Ishikawa (cell line): ENCODE results near the gene APOBEC3C.
"Not testable (repeated sequence)": the region's sequence is repeated elsewhere in the genome, so short reads cannot be mapped to it uniquely, and the experiment has no call there.

Source experiments
- CEBPB ChIP-seq: IDR thresholded peaks from 2 replicates; pipeline ENCODE4 v1.6.1; 2012
- CREB1 ChIP-seq: IDR thresholded peaks from 2 replicates; pipeline ENCODE4 v1.6.1; 2012; ENCODE audit warnings: low read depth
- EGR1 ChIP-seq: IDR thresholded peaks from 2 replicates; pipeline ENCODE4 v1.6.1; 2012
- EP300 ChIP-seq: IDR thresholded peaks from 2 replicates; pipeline ENCODE4 v1.6.1; 2012; ENCODE audit warnings: borderline replicate concordance
- FOXM1 ChIP-seq: IDR thresholded peaks from 2 replicates; pipeline ENCODE4 v1.6.1; 2012; ENCODE audit warnings: low read depth, borderline replicate concordance
- NFIC ChIP-seq: IDR thresholded peaks from 2 replicates; pipeline ENCODE4 v1.6.1; 2012
- RAD21 ChIP-seq: IDR thresholded peaks from 2 replicates; pipeline ENCODE4 v1.6.1; 2012; ENCODE audit warnings: low read depth
- TAF1 ChIP-seq: IDR thresholded peaks from 2 replicates; pipeline ENCODE4 v1.6.1; 2012; ENCODE audit warnings: low read depth, mild to moderate bottlenecking
- TCF12 ChIP-seq: IDR thresholded peaks from 2 replicates; pipeline ENCODE4 v1.6.1; 2012; ENCODE audit warnings: low read depth
- TEAD4 ChIP-seq: IDR thresholded peaks from 2 replicates; pipeline ENCODE4 v1.6.1; 2012
- YY1 ChIP-seq: IDR thresholded peaks from 2 replicates; pipeline ENCODE4 v1.6.1; 2012; ENCODE audit warnings: low read depth
- ZBTB7A ChIP-seq: IDR thresholded peaks from 2 replicates; pipeline ENCODE4 v1.6.1; 2012; ENCODE audit warnings: low read depth
- TF ChIP-seq, protein P1 (sequence below): IDR thresholded peaks from 2 replicates; pipeline ENCODE4 v1.6.1; 2012
- TF ChIP-seq, protein P2 (sequence below): IDR thresholded peaks from 2 replicates; pipeline ENCODE4 v1.6.1; 2012
- TF ChIP-seq, protein P3 (sequence below): IDR thresholded peaks from 2 replicates; pipeline ENCODE4 v1.6.1; 2012; ENCODE audit warnings: low read depth, mild to moderate bottlenecking

APOBEC3C gene

DNA sequence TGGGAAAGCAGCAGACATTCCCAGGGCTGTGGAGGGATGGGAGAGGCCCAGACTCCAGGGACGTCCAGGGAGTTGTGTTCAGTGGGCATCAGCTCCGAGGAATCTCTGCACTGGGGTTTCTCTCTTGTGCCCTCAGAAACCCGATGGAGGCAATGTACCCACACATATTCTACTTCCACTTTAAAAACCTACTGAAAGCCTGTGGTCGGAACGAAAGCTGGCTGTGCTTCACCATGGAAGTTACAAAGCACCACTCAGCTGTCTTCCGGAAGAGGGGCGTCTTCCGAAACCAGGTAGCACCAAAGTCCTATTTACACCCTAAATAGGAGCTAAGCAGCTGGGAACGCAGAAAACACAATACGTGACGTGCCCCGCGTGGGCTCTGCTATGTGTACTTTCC lies 15.2 kb downstream of the APOBEC3C start:
- TF ChIP-seq TCF12 (no peak), ZBTB7A (no peak), EP300 (no peak), RAD21 (no peak), CEBPB (no peak), CREB1 (no peak), FOXM1 (no peak), NFIC (no peak), TEAD4 (no peak)
- TF ChIP-seq, protein P1, sequence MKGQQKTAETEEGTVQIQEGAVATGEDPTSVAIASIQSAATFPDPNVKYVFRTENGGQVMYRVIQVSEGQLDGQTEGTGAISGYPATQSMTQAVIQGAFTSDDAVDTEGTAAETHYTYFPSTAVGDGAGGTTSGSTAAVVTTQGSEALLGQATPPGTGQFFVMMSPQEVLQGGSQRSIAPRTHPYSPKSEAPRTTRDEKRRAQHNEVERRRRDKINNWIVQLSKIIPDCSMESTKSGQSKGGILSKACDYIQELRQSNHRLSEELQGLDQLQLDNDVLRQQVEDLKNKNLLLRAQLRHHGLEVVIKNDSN = no peak
- TF ChIP-seq, protein P2, sequence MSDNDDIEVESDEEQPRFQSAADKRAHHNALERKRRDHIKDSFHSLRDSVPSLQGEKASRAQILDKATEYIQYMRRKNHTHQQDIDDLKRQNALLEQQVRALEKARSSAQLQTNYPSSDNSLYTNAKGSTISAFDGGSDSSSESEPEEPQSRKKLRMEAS = no peak

DNA sequence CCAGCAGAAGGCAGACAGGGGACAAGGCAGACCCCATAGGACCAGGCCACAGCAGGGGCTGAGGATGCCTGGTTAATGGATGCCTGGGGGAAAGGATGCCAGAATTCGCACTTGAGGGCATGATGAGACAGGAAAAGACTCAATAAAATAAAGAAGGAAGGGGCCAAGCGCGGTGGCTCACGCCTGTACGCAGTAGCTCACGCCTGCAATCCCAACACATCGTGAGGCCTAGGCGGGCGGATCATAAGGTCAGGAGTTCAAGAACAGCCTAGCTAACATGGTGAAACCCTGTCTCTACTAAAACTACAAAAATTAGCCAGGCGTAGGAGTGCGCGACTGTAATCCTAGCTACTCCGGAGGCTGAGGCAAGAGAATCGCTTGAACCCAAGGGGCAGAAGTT lies 16.6 kb downstream of the APOBEC3C start:
- TF ChIP-seq YY1 = no peak
- TF ChIP-seq, protein P2 = no peak
- no peak for TF ChIP-seq CREB1
- TF ChIP-seq FOXM1 = no peak
- no peak for TF ChIP-seq TAF1
- TF ChIP-seq, protein P1 = no peak
- TF ChIP-seq RAD21 = no peak
- no peak for TF ChIP-seq NFIC
- TF ChIP-seq EGR1 = no peak
- TF ChIP-seq CEBPB = no peak
- TF ChIP-seq TCF12 = no peak

DNA sequence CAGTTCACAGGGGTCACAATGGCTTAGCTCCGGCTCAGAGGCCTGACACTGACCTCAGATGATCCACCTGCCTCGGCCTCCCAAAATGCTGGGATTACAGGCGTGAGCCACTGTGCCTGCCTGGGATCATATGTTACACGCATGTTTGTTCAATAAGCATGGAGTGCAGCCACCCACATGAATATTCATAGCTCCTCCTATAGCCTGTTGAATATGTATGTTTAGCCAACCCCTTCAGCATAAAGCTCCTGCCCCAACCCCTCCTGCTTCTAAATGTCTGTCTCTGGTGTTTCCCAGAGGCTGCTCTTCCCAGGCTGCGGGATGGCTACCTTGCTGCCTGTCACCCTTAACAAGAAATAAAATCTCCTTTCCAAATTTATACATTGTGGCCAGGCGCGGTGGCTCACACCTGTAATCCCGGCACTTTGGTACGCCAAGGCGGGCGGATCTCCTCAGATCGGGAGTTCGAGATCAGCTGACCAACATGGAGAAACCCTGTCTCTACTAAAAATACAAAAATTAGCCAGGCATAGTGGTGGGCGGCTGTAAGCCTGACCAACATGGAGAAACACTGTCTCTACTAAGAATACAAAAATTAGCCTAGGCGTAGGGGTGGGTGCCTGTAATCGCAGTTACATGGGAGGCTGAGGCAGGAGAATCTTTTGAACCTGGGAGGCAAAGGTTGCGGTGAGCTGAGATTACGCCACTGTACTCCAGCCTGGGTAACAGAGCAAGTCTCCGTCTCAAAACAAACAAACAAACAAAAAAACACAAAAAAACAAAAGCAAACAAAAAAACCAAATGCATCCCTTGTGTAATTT lies 25.5 kb downstream of the APOBEC3C start:
- TF ChIP-seq, protein P1 = no peak
- TF ChIP-seq RAD21 = no peak
- no peak for TF ChIP-seq CEBPB

DNA sequence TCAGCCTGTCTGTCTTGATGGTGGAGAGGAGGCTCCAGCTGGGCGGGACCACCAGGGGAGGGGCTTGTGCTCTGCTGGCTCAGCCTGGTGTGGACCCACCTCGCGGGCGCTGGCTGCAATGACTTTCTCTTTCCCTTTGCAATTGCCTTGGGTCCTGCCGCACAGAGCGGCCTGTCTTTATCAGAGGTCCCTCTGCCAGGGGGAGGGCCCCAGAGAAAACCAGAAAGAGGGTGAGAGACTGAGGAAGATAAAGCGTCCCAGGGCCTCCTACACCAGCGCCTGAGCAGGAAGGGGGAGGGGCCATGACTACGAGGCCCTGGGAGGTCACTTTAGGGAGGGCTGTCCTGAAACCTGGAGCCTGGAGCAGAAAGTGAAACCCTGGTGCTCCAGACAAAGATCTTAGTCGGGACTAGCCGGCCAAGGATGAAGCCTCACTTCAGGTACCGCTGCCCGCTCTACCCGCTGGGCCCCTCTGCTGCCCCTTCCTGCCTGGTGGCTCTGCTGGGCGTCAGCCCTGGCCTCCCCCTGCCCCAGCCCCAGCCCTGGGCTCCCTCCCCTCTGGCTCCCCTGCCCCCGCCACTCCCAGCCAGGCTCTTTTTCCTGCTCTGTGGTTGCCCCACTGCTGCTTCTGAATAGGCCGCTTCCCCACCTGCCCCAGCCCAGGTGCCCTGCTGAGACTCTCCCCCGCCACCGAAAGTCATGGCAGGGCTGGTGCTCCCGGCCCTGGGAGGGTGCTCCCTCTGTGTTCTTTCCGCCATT lies 26.7 kb downstream of the APOBEC3C start, which contains the start of gene APOBEC3F:
APOBEC3F (plus strand) TSS at position 327 of the 759 bp plus-strand sequence; CDS start at position 424, 97 bp downstream.
- TF ChIP-seq EP300, ZBTB7A, FOXM1: not testable (repeated sequence)

DNA sequence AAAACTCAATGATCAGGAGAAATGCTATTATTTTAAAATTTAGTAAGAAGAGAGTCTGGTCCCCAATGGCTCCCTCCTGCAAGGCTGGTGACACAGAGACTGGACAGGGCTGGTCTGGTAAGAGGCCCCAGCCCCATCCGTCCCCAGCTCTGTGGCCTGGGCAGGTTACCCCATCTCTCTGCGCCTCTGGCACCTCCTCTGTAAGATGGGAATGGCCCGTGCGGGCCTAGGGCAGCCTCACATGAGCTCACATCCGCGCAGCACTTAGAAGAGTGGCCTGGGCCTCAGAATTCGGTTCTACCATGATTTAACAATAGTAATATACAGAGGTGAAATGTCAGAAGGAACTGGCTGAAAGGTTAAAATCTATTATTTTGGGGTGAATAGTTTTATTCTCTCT lies 27.9 kb downstream of the APOBEC3C start:
- TF ChIP-seq EP300 = no peak
- no peak for TF ChIP-seq EGR1
- TF ChIP-seq, protein P1 = no peak
- no peak for TF ChIP-seq CEBPB
- TF ChIP-seq FOXM1 = no peak
- no peak for TF ChIP-seq ZBTB7A
- TF ChIP-seq TCF12 = no peak
- no peak for TF ChIP-seq TEAD4
- TF ChIP-seq RAD21 = no peak
- no peak for TF ChIP-seq CREB1

DNA sequence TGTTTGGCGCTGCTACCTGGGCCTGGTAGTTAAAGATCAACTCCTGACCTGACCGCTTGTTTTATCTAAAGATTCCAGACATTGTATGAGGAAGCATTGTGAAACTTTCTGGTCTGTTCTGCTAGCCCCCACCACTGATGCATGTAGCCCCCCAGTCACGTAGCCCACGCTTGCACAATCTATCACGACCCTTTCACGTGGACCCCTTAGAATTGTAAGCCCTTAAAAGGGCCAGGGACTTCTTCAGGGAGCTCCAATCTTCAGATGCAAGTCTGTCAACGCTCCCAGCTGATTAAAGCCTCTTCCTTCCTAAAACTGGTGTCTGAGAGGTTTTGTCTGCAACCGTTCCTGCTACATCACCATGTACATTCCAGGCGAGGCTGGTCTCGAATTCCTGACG lies 41.6 kb downstream of the APOBEC3C start:
- TF ChIP-seq FOXM1 (no peak), NFIC (no peak), TCF12 (no peak), TAF1 (no peak), CREB1 (no peak), ZBTB7A (no peak), EGR1 (no peak), YY1 (no peak), RAD21 (no peak), CEBPB (no peak), EP300 (no peak)
- TF ChIP-seq, protein P2 = no peak
- TF ChIP-seq, protein P3, sequence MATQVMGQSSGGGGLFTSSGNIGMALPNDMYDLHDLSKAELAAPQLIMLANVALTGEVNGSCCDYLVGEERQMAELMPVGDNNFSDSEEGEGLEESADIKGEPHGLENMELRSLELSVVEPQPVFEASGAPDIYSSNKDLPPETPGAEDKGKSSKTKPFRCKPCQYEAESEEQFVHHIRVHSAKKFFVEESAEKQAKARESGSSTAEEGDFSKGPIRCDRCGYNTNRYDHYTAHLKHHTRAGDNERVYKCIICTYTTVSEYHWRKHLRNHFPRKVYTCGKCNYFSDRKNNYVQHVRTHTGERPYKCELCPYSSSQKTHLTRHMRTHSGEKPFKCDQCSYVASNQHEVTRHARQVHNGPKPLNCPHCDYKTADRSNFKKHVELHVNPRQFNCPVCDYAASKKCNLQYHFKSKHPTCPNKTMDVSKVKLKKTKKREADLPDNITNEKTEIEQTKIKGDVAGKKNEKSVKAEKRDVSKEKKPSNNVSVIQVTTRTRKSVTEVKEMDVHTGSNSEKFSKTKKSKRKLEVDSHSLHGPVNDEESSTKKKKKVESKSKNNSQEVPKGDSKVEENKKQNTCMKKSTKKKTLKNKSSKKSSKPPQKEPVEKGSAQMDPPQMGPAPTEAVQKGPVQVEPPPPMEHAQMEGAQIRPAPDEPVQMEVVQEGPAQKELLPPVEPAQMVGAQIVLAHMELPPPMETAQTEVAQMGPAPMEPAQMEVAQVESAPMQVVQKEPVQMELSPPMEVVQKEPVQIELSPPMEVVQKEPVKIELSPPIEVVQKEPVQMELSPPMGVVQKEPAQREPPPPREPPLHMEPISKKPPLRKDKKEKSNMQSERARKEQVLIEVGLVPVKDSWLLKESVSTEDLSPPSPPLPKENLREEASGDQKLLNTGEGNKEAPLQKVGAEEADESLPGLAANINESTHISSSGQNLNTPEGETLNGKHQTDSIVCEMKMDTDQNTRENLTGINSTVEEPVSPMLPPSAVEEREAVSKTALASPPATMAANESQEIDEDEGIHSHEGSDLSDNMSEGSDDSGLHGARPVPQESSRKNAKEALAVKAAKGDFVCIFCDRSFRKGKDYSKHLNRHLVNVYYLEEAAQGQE = no peak
